Breast epithelium (tissue), 4 donors: Measurements from ENCODE around the gene ARHGDIA. TPM values are rescaled to one million over a fixed set of nuclear protein-coding genes. Genes with fewer than 3 reads are reported as not detected.

ENCODE experiments used
- DNase-seq, 2 donors: peaks; one replicate each; pipeline ENCODE4 v3.0.0-alpha.2; 2019; ENCODE audit warnings: low spot score in 2 of 2
- H3K27ac ChIP-seq, 2 donors: fragments of 200-600 bp; sonication (generic) in 1 of 2; one replicate each; pipeline ENCODE4 v1.5.1; 2016 to 2019; ENCODE audit warnings: mild to moderate bottlenecking in 1 of 2
- H3K27me3 ChIP-seq, 2 donors: fragments of 200-600 bp; sonication (generic) in 1 of 2; one replicate each; pipeline versions ENCODE4 v1.5.1 to v1.6.0; 2017 to 2019; ENCODE audit warnings: control low read depth in 1 of 2, mild to moderate bottlenecking in 1 of 2
- H3K36me3 ChIP-seq: fragments of 200-600 bp; one replicate; pipeline ENCODE4 v1.5.1; 2019
- H3K4me1 ChIP-seq, 2 donors: fragments of 200-600 bp; sonication (generic); one replicate each; pipeline ENCODE4 v1.5.1; 2016 to 2019; ENCODE audit warnings: control low read depth in 1 of 2
- H3K4me3 ChIP-seq, 3 donors: fragments of 200-600 bp; sonication (generic); 1 replicate in 2 of 3; 2 replicates in 1 of 3; pipeline ENCODE4 v1.5.1; 2016 to 2019; ENCODE audit warnings: mild to moderate bottlenecking in 3 of 3, moderate library complexity in 2 of 3
- H3K9me3 ChIP-seq, 2 donors: fragments of 200-600 bp; sonication (generic) in 1 of 2; one replicate each; pipeline ENCODE4 v1.5.1; 2016 to 2019; ENCODE audit warnings: control low read depth in 1 of 2
- CTCF ChIP-seq, 3 donors: fragments of 450-650 bp; IDR thresholded peaks; one replicate each; pipeline ENCODE4 v1.5.1; 2016 to 2017; ENCODE audit warnings: antibody characterized with exemption in 3 of 3, mild to moderate bottlenecking in 3 of 3, moderate library complexity in 3 of 3
- POLR2A ChIP-seq: fragments of 450-650 bp; IDR thresholded peaks from one replicate; pipeline ENCODE4 v1.6.1; 2016; ENCODE audit warnings: antibody characterized with exemption, mild to moderate bottlenecking, moderate library complexity
- POLR2AphosphoS5 ChIP-seq, 3 donors: sonication (generic); formaldehyde crosslinking; IDR thresholded peaks; one replicate each; pipeline ENCODE4 v1.6.1; 2017; ENCODE audit warnings: antibody characterized with exemption in 3 of 3
- intact Hi-C: fragments of 100-400 bp; cut with DNase I; formaldehyde crosslinking; loops from one replicate; pipeline ENCODE4 v1.15.1; 2023; ENCODE audit warnings: low total_unique reads
- total RNA-seq, 3 donors: library from RNA; depleted of rRNA; stranded (reverse); fragments of >200 nt; gene quantifications; one replicate each; pipeline ENCODE4 v1.1.0, GENCODE V29; 2016

ARHGDIA gene
- total RNA-seq, 3 donors from 2014 or later = 67.0 to 135 (median 124) TPM

GRCh38 chr17:81909231-81909630, 38.1 kb upstream of the ARHGDIA start:
- Histone ChIP-seq H3K27ac (no peak overlapping the region), H3K4me1 (peaks cover 0 to 9% of the 10 kb centered on the region in 2 donors), H3K4me3 (no peak overlapping the region), H3K27me3 (no peaks in the 10 kb centered on the region), H3K9me3 (no peaks in the 10 kb centered on the region), H3K36me3 (no peaks in the 10 kb centered on the region)
- TF ChIP-seq POLR2A (no peak), CTCF (IDR thresholded peaks at IDR 0.05) (no peak), POLR2AphosphoS5 (IDR thresholded peaks at IDR 0.05) (no peak)
- no peak for DNase-seq
- intact Hi-C loops = no loop called here

- no peak for DNase-seq
- Histone ChIP-seq H3K4me3 (no peak overlapping the region), H3K4me1 (peaks cover 0 to 9% of the 10 kb centered on the region in 2 donors), H3K27ac (no peak overlapping the region), H3K27me3 (no peaks in the 10 kb centered on the region), H3K9me3 (no peaks in the 10 kb centered on the region), H3K36me3 (no peaks in the 10 kb centered on the region)
- TF ChIP-seq POLR2A (no peak), POLR2AphosphoS5 (IDR thresholded peaks at IDR 0.05) (no peak), CTCF (IDR thresholded peaks at IDR 0.05) (no peak)
- intact Hi-C loops = no loop called here
Measured at GRCh38 chr17:81908793-81909192, 37.7 kb upstream of the ARHGDIA start.

GRCh38 chr17:81907219-81908145, 36.3 kb upstream of the ARHGDIA start:
- Histone ChIP-seq H3K27me3 (no peaks in the 10 kb centered on the region), H3K27ac (no peak overlapping the region), H3K4me1 (peaks cover 0 to 9% of the 10 kb centered on the region in 2 donors), H3K9me3 (no peaks in the 10 kb centered on the region), H3K4me3 (no peak overlapping the region), H3K36me3 (no peaks in the 10 kb centered on the region)
- intact Hi-C loops = no loop called here
- no peak for DNase-seq
- no peak for TF ChIP-seq POLR2AphosphoS5 (IDR thresholded peaks at IDR 0.05)
- no peak for TF ChIP-seq POLR2A
- no peak for TF ChIP-seq CTCF (IDR thresholded peaks at IDR 0.05)

GRCh38 chr17:81906476-81907218, 35.5 kb upstream of the ARHGDIA start:
- Histone ChIP-seq H3K27me3 (no peaks in the 10 kb centered on the region), H3K27ac (no peak overlapping the region), H3K9me3 (no peaks in the 10 kb centered on the region), H3K4me3 (no peak overlapping the region), H3K4me1 (peaks cover 0 to 9% of the 10 kb centered on the region in 2 donors), H3K36me3 (no peaks in the 10 kb centered on the region)
- TF ChIP-seq POLR2AphosphoS5 (IDR thresholded peaks at IDR 0.05) (no peak), CTCF (IDR thresholded peaks at IDR 0.05) (no peak), POLR2A (no peak)
- no peak for DNase-seq
- intact Hi-C loops = no loop called here

- no peaks in the 10 kb centered on the region for H3K27me3 ChIP-seq
- H3K27ac ChIP-seq = no peak overlapping the region
- no peak for DNase-seq
- TF ChIP-seq POLR2A = no peak
- no peak for TF ChIP-seq CTCF (IDR thresholded peaks at IDR 0.05)
- TF ChIP-seq POLR2AphosphoS5 (IDR thresholded peaks at IDR 0.05) = no peak
- no peak overlapping the region for H3K4me3 ChIP-seq
- H3K4me1 ChIP-seq = peaks cover 0 to 9% of the 10 kb centered on the region in 2 donors
- intact Hi-C loops = no loop called here
- H3K36me3 ChIP-seq = no peaks in the 10 kb centered on the region
- H3K9me3 ChIP-seq = no peaks in the 10 kb centered on the region
Measured at GRCh38 chr17:81905993-81906392, 34.9 kb upstream of the ARHGDIA start.
